Kasumi-1 (cell line): Measurements from ENCODE around the gene MBNL3.
"Not testable (repeated sequence)": the region's sequence is repeated elsewhere in the genome, so short reads cannot be mapped to it uniquely, and the experiment has no call there.

Experiments used
- DNase-seq, 2 experiments: peaks; one replicate each; lab custom pipeline; 2025; lab: John Stamatoyannopoulos, UW

MBNL3 gene

DNA sequence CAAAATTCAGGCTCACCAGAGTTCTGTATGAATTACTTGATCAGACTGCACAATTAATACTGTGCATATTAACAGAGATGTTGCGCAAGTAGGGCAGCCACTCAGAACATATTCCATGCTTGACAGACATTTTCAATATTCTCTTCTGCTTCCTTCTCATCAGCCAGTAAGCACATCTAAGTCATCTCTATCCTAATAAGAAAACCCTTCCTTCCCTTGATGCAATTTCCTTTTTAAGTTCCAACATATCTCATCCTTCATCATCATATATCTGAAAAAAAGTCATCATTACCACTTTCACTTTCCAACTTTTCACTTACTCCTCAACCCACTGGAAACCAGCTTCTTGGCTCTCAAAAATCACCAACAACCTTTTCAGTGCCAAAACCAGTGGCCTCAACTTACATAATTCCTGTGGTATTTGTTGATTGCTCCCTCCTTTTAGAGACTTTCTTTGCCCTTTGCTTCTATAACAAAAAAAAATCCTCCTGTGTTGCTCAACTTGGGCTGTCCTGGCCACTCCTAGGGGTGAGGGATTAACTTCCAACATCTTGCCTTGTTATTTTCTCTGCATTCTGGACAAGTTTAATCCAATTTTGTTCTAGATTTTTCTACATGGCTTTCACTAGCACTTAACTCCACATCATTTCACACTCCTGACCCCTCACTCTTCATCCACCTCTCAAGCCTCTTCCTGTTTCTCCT, 14.1 kb downstream of the MBNL3 start:
- no peak for DNase-seq

DNA sequence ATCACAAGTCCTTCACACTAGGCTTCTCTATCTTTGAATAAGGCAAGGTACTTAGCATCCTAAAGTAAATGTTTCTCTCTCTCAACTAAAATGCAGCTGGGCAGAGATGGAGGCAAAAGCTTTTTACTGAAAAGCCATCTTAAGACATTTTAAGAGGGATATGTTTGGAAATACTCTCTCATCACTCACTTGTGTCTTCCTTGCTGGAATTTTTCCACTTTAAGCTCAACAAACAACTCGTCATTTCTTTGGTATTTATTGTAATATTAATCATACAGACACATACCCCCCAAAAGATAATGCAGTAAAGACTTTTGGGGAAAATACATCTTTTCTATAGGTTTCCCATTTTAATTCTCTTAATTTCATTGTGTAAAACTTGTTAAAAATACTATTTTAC, 16.4 kb downstream of the MBNL3 start:
- no peak for DNase-seq

DNA sequence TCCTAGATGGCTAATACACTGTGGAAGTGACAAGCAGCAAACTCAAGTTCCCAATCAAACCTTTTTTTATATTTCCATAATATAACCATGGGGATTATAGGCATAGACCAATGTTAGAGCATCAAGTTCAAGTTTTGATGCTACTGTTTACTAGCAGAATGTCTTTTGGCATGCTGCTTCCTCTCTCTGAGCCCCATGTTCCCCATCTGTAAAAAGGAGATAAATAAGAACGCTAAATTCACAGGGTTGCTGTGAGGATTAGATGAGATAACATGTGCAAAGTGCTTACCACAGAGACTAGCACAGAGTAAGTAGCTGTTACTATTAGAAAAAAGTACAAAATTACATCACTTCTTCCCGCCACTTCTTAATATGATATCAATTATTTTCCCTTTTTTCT, 18.0 kb downstream of the MBNL3 start:
- DNase-seq = no peak

DNA sequence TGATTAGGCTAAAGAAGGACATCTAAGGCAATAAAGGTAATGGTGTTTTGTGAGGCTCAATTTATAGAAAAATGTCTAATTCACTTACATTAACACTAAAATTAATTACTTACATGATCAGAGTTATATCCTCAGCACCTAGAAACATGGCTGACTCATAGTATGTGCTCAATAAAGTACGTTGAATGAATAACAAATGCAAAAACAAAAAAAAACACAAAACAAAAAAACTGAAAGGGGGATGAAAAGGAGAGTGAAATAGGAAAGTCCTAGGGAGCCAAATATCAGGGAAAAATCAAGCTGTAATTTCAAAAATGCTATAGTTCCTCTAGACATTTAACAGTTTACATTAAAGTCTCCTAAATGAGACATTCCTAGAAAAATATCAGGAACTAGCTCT, 18.7 kb downstream of the MBNL3 start:
- no peak for DNase-seq

DNA sequence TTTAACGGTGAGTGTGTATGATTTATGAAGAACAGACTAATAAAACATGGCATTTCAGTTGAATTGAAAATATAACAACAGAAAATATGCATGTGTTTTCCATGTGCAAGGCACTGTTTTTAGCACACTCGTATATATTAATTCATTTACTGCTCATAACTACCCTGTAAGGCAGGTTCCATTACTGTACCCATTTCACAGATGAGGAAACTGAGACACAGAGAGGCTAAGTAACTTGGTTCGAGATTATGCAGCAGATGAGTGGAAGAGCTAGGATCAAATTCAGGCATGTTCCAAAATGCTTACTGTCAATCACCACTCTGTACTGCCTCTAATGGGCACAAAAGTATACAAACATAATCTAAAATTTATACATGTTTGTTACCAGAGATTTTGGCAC, 20.4 kb downstream of the MBNL3 start:
- DNase-seq = no peak

DNA sequence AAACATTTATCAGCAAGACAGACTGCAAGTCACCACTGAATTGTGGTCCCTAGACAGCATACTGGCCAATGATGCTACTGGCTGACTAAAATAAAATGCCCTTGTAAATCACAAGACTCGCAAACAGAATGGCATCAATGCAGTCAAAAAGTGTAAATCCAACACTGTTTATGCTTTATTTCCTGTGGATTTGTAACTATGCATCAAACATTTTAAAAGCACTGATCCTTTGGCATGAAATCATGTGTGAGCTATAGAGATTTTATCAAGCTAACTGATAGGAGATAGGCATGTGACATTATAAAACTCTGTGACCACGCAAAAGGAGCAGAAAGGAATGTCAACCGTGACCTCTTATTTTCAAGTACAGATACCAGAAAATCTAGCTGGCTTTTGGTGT, 20.8 kb downstream of the MBNL3 start:
- DNase-seq = no peak

DNA sequence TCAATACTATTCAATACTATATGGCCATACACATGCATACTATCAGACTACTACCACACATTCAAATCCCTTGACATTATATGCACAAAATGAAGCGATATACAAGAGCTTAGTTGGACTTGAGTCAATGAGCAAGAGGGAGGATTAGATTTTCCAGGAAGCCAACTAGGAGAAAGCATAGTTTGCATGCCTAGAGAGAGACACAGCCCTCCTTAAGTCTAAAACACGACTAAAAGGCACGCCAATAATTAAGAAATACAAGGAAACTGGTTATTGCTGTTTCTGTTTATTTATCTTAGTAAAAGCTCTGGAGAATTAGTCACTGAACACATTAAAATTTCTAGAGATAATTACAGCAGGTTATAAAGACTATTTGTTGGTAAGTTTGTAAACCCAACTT, 21.8 kb downstream of the MBNL3 start:
- no peak for DNase-seq

DNA sequence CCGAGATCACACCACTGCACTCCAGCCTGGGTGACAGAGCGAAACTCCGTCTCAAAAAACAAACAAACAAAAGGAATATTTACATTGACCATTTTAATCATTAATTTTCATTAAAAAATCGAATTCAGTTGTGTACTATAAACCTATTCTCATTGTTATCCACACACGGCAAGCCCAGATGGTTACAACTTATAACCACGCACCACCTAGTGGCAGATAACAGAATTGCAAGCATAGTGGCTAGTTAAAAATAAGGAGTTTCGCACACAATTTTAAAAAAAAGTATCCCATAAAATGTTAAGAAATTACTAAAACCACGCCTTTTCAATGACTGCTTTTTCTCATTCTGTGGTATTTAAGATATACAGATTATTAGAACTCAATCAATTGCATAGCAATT, 25.4 kb downstream of the MBNL3 start:
- peak; percentile 26 to 37 for DNase-seq

DNA sequence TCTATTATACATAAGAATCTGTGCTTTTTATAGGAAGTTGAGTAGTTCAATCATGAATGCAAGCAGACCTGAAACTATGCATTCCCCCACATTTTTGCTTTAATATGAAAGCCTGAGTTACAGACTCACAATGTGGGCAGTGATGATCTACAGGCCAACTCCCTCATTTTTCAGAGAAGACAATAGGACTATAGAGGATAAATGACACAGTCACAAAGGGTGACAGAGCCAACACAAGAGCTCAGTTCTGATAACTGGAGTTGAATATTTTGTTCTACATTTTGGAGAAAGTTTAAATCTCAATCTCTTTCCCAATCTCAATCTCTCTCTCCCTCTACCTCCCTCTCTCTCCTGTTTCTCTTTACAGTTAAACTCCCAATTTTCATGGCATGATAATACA, 27.0 kb downstream of the MBNL3 start:
- no peak for DNase-seq

DNA sequence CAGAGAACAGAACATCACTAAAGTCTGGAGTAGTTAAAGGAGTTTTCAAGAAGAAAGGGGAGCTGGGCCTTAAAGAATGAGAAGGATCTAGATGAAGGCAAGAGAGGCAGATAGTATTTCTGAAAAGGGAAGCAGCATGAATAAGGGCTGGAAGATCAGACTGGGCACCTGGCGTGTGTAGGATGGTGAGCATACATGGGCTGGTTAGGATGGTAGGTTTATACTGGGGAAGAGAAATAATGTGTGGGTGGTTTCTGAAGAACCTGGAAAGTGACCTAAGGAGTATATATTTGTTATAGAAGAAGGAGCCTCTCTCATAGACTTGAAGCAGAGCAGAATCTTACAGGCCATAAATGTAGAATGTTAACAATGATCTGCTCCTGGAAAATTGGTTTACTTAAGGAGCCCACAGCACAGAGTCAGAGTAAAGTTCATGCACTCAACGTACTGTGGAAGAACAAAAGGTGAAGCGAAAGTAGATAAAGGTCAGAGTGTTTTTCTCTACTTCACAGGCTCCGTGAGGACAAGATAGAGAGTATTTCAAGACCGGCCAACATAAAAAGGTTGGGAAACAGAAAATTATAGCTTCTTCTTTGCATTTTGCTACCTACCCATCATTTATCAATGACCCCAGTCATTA, 35.8 kb downstream of the MBNL3 start:
- no peak for DNase-seq

DNA sequence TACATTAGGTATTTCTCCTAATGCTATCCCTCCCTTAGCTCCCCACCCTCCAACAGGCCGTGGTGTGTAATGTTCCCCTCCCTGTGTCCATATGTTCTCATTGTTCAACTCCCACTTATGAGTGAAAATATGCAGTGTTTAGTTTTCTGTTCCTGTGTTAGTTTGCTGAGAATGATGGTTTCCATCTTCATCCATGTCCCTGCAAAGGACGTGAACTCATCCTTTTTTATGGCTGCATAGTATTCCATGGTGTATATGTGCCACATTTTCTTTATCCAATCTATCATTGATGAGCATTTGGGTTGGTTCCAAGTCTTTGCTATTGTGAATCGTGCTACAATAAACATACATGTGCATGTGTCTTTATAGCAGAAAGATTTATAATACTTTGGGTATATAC, 42.9 kb downstream of the MBNL3 start:
- not testable (repeated sequence) for DNase-seq

DNA sequence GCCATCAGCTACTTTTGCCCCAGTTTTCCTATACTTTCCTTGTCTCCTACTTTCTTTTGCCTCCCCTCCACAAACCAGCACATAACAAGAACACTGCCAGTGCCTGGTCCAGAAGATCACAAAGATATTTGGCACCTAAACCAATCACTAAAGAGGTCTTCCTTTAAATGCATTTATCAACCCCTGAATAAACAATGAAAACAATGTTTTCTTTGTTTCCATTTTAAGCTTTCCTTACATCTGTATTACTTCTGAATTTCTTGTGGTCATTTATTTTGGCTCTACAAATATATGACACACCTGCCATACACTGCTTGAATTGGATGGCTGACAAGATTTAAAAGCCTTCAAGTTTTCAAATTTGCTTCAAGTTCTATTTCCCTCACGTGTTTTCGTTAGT, 43.9 kb downstream of the MBNL3 start:
- no peak for DNase-seq

DNA sequence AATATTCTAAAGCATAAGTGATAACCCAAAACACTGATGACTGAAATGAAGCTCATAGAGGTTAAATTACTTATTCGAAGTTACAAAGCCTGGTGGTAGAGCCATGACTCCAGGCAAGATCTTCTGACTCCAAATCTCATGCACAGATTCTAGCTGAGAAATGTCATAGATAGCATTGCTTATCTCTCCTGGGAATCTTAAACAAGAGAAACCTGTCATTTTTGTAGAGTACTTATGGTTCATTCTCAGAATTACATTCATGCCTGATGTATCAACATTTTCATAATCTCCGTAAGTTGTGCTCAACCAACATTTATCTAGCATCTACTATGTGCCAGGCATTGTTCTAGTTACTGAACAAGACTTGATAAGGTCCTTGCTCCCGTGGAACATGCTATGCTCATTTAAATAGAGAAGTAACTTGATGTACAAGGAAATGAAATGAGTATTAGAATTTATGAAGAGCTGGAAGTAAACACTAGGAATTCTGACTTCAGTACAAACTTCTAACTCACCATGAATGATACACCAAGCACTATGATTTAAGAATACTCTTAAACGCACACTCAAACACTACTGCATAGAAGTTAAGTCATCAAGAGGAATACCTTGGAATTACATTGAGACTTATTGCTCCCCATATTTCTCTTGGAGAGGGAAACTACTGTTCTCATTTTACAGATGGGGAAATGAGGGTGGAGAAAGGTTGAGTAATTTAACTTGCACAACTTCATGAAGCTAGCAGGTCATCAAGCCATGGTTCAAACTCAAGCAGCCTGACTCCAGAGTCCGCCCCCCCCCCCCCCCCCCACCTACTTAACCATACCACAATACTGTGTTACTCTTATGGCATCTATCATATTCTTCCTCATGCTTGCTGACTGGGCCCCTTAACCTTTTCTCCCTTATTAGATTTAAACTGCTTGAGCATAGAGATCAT, 45.4 kb downstream of the MBNL3 start:
- DNase-seq = peak in 1 of 2 experiments; percentile 4

DNA sequence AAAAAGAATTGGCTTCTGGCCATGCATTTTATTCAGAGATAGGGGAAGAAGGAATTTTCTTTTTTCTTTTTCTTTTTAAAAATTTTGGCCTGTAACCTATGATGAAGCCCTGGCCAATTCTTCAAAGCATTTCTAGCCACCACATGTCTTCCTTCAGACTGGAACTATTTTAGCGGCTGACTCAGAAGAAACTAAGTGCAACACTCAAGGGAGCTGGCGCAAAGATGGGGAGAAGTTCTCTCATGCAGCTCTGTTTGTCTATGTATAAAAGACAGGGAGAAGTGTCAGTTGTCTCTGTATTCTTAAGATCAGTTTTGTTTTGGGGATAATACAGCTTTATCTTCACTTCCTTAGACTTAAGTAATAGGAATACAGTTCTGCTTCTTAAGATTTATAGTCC, 46.1 kb downstream of the MBNL3 start:
- DNase-seq = no peak

DNA sequence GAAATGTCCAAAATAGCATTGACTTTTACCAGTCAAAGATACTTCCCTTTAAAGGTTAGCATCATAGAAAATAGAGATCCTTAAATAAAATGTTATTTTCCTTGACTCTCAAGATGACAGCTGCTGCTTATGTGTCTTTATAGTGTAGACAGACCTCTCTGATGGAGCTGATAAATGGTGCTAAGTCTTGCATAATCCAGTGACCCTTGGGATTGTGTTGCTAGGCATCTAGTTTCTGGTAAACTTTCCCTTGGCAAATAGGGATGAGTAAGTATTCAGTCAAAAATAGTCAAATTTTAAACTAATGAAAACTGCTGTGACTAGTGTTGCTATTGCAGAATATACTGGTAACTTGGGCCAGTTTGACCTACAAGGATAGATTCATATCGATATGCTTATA, 53.6 kb downstream of the MBNL3 start:
- DNase-seq = no peak

DNA sequence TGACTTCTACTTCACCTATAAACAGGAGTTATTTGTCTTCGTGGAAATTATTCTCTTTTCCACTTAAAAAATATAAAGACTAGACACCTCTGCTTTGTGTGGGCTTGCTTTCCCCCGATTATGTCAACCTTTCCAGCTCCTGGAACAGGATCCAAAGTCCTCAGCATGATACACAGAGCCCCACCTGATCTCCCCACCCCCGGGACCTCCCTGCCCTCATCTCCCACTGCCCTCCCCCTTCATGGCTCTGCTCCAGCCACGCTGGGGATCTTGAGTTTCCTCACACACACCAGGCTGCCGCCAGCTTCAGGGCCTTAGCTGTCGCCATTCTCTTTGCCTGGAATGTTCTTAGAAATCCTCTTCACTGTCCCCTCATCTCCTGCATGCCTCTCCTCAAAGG, 55.3 kb downstream of the MBNL3 start:
- DNase-seq = no peak

DNA sequence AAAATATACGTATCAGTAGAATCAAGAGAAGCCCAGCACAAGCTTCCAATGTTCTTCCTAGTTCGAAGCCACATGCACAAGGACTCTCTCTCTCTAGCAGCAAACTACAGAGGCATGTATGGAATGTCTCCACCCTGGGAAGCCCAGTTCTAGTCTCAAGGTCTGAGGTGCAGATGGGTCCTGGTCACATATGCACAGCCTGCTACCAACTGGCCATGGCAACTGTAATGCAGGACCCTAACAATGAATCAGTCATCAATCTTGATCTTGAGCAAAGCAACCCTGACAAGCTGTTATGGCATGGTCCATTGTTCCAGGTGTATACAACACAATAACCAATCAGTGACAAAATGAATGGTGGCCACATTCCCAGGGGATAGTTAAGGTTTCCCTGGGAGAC, 55.8 kb downstream of the MBNL3 start:
- no peak for DNase-seq

DNA sequence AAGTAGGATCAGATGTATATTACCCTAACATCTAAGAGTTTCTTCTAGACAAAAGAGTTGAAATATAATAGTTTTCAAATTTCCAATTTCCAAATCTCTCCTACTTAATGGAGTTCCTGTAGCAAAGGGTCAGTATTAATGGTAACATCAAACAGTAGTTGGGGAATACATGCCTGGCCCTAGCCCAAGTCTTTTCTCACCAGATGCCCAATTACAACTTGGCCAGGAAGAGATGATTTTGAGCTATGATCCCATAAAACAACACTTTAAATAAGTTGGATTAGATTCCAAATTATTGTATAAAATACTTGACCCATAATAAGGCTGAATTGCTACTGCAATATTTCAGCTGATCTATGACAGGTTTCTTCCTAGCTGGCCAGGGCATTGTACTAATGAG, 59.9 kb downstream of the MBNL3 start:
- no peak for DNase-seq

DNA sequence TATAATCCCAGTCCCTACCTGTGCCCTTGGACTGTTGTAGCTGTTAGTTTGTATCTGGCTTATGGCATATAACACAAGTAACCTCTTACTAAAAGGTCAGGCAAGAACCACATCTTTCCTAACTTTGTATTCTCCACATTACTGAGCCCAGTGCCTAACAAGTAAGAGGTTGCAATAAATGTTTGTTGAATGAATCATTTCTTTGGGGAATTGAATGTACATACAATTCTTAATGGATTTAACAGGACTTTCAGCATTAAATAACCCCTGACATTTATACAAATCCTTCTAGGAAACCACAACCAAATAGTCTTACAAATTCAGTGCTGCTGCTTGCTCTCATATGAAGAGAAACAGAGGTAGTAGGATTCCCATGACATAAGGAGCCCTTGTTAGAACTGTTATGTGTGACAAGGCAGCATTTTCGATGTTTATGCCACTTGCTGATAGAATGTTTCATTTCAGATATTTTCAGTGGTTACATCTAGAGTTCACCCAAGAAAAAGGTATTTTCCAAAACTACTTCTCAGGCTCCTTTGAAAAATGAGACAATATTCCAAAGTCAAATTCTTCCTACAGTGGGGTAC, 62.0 kb downstream of the MBNL3 start:
- DNase-seq = no peak

DNA sequence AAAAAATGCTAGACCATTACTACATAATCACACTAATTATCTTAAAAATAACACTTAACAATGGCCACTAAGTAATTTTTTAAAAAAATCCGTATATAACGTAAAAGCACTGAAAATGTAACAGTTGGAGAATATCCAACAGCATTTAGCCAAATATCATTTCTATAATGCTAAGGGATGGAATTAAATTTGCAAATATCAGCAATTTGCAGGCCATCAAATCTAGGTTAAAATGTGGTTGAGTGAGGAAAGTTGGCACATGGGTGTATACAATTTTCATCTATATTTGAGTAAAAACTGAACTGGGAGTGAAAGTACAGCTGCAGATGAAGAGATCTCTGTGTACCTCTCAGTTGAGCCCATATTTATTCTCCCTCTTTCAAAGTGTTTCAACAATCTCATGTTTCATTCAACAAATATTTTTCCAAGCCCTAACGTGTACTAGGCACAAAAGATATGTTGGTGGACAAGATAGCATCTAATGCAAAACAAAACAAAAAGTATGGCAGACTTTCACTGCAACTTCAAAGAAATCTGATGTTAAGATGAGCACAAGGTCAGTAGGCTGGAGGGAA, 63.0 kb downstream of the MBNL3 start:
- no peak for DNase-seq

DNA sequence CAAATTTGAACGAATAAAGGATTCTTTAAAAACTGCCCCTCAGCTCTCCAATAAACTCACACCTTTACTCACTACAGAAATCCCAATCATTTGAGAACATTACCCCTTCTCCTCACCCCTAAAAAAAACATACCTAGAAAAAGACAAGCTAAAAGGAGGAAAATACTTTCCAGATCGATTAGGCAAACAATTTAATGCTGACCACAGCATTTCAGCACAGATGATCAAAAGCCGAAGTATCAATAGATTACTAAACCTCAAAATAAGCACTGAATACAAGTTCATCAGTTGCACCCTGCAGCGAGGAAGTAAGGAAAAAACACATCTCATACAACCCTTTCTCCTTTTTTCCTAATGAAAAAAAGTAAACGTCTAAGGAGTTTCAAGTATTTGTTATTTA, 65.5 kb downstream of the MBNL3 start:
- DNase-seq = no peak

DNA sequence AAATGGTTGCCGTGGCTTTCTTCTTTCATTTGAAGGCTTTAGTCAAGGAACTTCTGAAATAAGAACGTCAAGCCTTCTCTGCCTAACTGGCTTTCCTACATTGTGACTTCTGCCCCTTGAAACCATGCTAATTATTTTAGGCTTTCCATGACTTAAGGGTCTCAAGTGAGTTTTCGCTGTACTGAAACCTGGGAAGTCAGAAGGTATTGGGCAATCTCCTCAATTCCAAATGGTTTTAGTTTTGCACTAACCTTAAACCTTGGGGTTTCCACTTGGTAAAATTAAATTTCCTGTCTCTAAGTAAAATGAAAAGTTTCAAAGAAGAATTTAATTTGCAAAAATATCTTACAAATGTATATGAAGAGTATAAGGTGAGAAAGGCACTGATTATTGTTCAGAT, 73.8 kb downstream of the MBNL3 start:
- no peak for DNase-seq
